Forelimb muscle (tissue), 1 donor: ENCODE measurements around the gene GRIK4. TPM values are rescaled to one million over a fixed set of nuclear protein-coding genes. Genes with fewer than 3 reads are reported as not detected.

Experiments used
- polyA plus RNA-seq: library from polyadenylated mRNA; unstranded; fragments of 120-200 nt; gene quantifications from one replicate; pipeline ENCODE4 v1.2.1, GENCODE V29; 2013; ENCODE audit not compliant: insufficient read length

The GRIK4 gene
- polyA plus RNA-seq, 1 donor: 0.23 TPM

Other genes starting within 250 kb of the GRIK4 start
- 9.6 TPM for gene TLCD5, start 186.4 kb upstream of the GRIK4 start, polyA plus RNA-seq
- 34.2 TPM for gene ARHGEF12, start 175.3 kb upstream of the GRIK4 start, polyA plus RNA-seq